Thyroid gland (tissue), 4 donors: ENCODE measurements around the gene NOTCH2.

Source experiments
- POLR2A ChIP-seq, 2 donors: fragments of 450-650 bp; IDR thresholded peaks; one replicate each; pipeline ENCODE4 v1.6.1; 2017; ENCODE audit warnings: antibody characterized with exemption in 2 of 2, mild to moderate bottlenecking in 2 of 2, moderate library complexity in 1 of 2
- TF ChIP-seq, protein P1 (sequence below), 6 experiments: fragments of 200-600 bp in 3 of 6; fragments of 450-650 bp in 3 of 6; sonication (generic) in 3 of 6; IDR thresholded peaks; one replicate each; pipeline ENCODE4 v1.5.1; 2016 to 2019; ENCODE audit warnings: antibody characterized with exemption in 6 of 6, mild to moderate bottlenecking in 2 of 6, inconsistent platforms in 1 of 6, moderate library complexity in 1 of 6

DNA sequence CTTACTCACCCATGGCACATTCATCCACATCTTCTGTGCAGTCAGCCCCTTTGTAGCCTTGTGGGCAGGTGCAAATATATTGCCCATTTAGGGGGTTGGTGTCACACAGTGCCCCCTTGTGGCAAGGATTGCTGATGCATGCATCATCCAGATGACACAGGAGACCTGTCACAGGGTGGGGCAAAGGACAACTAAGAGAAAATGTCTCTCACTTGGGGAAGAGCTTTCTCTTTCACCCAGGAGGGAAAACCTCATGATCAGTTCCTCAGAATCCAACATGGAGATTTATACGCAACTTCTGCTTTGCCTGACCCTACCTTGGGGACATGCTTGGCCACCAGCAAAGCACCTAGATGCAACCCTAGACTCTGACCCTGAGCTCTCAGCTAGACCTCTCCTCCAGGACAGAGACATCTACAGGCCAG lies 101.4 kb downstream of the NOTCH2 start:
- TF ChIP-seq, protein P1, sequence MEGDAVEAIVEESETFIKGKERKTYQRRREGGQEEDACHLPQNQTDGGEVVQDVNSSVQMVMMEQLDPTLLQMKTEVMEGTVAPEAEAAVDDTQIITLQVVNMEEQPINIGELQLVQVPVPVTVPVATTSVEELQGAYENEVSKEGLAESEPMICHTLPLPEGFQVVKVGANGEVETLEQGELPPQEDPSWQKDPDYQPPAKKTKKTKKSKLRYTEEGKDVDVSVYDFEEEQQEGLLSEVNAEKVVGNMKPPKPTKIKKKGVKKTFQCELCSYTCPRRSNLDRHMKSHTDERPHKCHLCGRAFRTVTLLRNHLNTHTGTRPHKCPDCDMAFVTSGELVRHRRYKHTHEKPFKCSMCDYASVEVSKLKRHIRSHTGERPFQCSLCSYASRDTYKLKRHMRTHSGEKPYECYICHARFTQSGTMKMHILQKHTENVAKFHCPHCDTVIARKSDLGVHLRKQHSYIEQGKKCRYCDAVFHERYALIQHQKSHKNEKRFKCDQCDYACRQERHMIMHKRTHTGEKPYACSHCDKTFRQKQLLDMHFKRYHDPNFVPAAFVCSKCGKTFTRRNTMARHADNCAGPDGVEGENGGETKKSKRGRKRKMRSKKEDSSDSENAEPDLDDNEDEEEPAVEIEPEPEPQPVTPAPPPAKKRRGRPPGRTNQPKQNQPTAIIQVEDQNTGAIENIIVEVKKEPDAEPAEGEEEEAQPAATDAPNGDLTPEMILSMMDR (IDR thresholded peaks at IDR 0.05): peak; percentile 18 to 53 (median 45)
- TF ChIP-seq POLR2A (IDR thresholded peaks at IDR 0.05): no peak
